Measurements from ENCODE around the gene MYBPC1.
"Not testable (repeated sequence)": the region's sequence is repeated elsewhere in the genome, so short reads cannot be mapped to it uniquely, and the experiment has no call there.

Gene MYBPC1

GRCh38 chr12:101650346-101651117 lies 55.8 kb downstream of the MYBPC1 start:
- no peaks in the 10 kb centered on the region for H3K27me3 ChIP-seq (ENCODE audit: control insufficient read depth in 1 of 2, insufficient read depth in 2 of 2, low read length in 2 of 2)
- H3K36me3 ChIP-seq (ENCODE audit: control insufficient read depth in 1 of 2, insufficient read depth in 2 of 2, low read length in 2 of 2): no peaks in the 10 kb centered on the region
- no peak overlapping the region for H3K9ac ChIP-seq (ENCODE audit: low read depth in 1 of 2, low read length in 2 of 2)
- no peak overlapping the region for H3K27ac ChIP-seq (ENCODE audit: low read depth, low read length)
- no peaks in the 10 kb centered on the region for H3K9me3 ChIP-seq (ENCODE audit: control insufficient read depth in 1 of 2, low read length in 2 of 2)
- no peak overlapping the region for H3K4me3 ChIP-seq (ENCODE audit: low read depth in 1 of 2, low read length in 2 of 2)
- H3K4me1 ChIP-seq (ENCODE audit: control insufficient read depth in 1 of 2, insufficient read depth in 2 of 2, low read length in 2 of 2): peaks cover 5 to 8% of the 10 kb centered on the region in 2 donors

- Histone ChIP-seq H3K27ac (ENCODE audit: low read depth, low read length) (no peak overlapping the region), H3K27me3 (ENCODE audit: control insufficient read depth in 1 of 2, insufficient read depth in 2 of 2, low read length in 2 of 2) (no peaks in the 10 kb centered on the region), H3K9me3 (ENCODE audit: control insufficient read depth in 1 of 2, low read length in 2 of 2) (no peaks in the 10 kb centered on the region), H3K9ac (ENCODE audit: low read depth in 1 of 2, low read length in 2 of 2) (no peak overlapping the region), H3K36me3 (ENCODE audit: control insufficient read depth in 1 of 2, insufficient read depth in 2 of 2, low read length in 2 of 2) (no peaks in the 10 kb centered on the region), H3K4me3 (ENCODE audit: low read depth in 1 of 2, low read length in 2 of 2) (no peak overlapping the region), H3K4me1 (ENCODE audit: control insufficient read depth in 1 of 2, insufficient read depth in 2 of 2, low read length in 2 of 2) (peaks cover 5 to 8% of the 10 kb centered on the region in 2 donors)
These were observed 58.3 kb downstream of the MYBPC1 start for GRCh38 chr12:101653030-101653429.

GRCh38 chr12:101653503-101653902 lies 58.7 kb downstream of the MYBPC1 start:
- Histone ChIP-seq H3K9me3 (ENCODE audit: control insufficient read depth in 1 of 2, low read length in 2 of 2) (no peaks in the 10 kb centered on the region), H3K36me3 (ENCODE audit: control insufficient read depth in 1 of 2, insufficient read depth in 2 of 2, low read length in 2 of 2) (no peaks in the 10 kb centered on the region), H3K4me1 (ENCODE audit: control insufficient read depth in 1 of 2, insufficient read depth in 2 of 2, low read length in 2 of 2) (peaks cover 5 to 8% of the 10 kb centered on the region in 2 donors), H3K27me3 (ENCODE audit: control insufficient read depth in 1 of 2, insufficient read depth in 2 of 2, low read length in 2 of 2) (no peaks in the 10 kb centered on the region), H3K9ac (ENCODE audit: low read depth in 1 of 2, low read length in 2 of 2) (no peak overlapping the region), H3K4me3 (ENCODE audit: low read depth in 1 of 2, low read length in 2 of 2) (no peak overlapping the region), H3K27ac (ENCODE audit: low read depth, low read length) (no peak overlapping the region)

GRCh38 chr12:101654442-101654841 lies 59.7 kb downstream of the MYBPC1 start:
- Histone ChIP-seq H3K9ac (ENCODE audit: low read depth in 1 of 2, low read length in 2 of 2) (no peak overlapping the region), H3K36me3 (ENCODE audit: control insufficient read depth in 1 of 2, insufficient read depth in 2 of 2, low read length in 2 of 2) (no peaks in the 10 kb centered on the region), H3K9me3 (ENCODE audit: control insufficient read depth in 1 of 2, low read length in 2 of 2) (no peaks in the 10 kb centered on the region), H3K4me3 (ENCODE audit: low read depth in 1 of 2, low read length in 2 of 2) (no peak overlapping the region), H3K4me1 (ENCODE audit: control insufficient read depth in 1 of 2, insufficient read depth in 2 of 2, low read length in 2 of 2) (peaks cover 5 to 8% of the 10 kb centered on the region in 2 donors), H3K27me3 (ENCODE audit: control insufficient read depth in 1 of 2, insufficient read depth in 2 of 2, low read length in 2 of 2) (no peaks in the 10 kb centered on the region), H3K27ac (ENCODE audit: low read depth, low read length) (no peak overlapping the region)

DNA sequence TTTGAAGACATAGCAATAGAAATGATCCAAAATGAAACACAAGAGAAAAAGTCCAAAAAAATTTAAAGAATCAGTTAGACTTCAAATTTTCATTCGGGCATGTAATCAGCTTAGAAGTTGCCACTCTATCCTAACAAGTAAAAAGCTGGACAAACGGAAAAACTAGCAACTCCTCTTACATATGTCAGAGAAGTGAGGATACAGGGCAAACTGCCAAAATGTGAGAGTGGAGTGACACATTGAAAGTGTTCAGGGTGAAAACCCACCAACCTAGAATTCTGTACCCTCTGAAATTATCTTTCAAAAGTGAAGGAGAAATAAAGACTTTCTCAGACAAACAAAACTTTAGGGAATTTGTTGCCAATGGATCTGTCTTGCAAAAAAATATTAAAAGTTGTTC lies 60.6 kb downstream of the MYBPC1 start:
- Histone ChIP-seq H3K27ac (ENCODE audit: low read depth, low read length) (no peak overlapping the region), H3K4me1 (ENCODE audit: control insufficient read depth in 1 of 2, insufficient read depth in 2 of 2, low read length in 2 of 2) (peaks cover 5 to 8% of the 10 kb centered on the region in 2 donors), H3K27me3 (ENCODE audit: control insufficient read depth in 1 of 2, insufficient read depth in 2 of 2, low read length in 2 of 2) (no peaks in the 10 kb centered on the region), H3K4me3 (ENCODE audit: low read depth in 1 of 2, low read length in 2 of 2) (no peak overlapping the region), H3K36me3 (ENCODE audit: control insufficient read depth in 1 of 2, insufficient read depth in 2 of 2, low read length in 2 of 2) (no peaks in the 10 kb centered on the region), H3K9ac (ENCODE audit: low read depth in 1 of 2, low read length in 2 of 2) (no peak overlapping the region), H3K9me3 (ENCODE audit: control insufficient read depth in 1 of 2, low read length in 2 of 2) (no peaks in the 10 kb centered on the region)

- not testable (repeated sequence) for H3K4me3 ChIP-seq (ENCODE audit: low read depth in 1 of 2, low read length in 2 of 2); H3K9me3 ChIP-seq (ENCODE audit: control insufficient read depth in 1 of 2, low read length in 2 of 2); H3K4me1 ChIP-seq (ENCODE audit: control insufficient read depth in 1 of 2, insufficient read depth in 2 of 2, low read length in 2 of 2); H3K27me3 ChIP-seq (ENCODE audit: control insufficient read depth in 1 of 2, insufficient read depth in 2 of 2, low read length in 2 of 2); H3K9ac ChIP-seq (ENCODE audit: low read depth in 1 of 2, low read length in 2 of 2); H3K27ac ChIP-seq (ENCODE audit: low read depth, low read length); H3K36me3 ChIP-seq (ENCODE audit: control insufficient read depth in 1 of 2, insufficient read depth in 2 of 2, low read length in 2 of 2)
These were observed 65.9 kb downstream of the MYBPC1 start for GRCh38 chr12:101660662-101661061.

DNA sequence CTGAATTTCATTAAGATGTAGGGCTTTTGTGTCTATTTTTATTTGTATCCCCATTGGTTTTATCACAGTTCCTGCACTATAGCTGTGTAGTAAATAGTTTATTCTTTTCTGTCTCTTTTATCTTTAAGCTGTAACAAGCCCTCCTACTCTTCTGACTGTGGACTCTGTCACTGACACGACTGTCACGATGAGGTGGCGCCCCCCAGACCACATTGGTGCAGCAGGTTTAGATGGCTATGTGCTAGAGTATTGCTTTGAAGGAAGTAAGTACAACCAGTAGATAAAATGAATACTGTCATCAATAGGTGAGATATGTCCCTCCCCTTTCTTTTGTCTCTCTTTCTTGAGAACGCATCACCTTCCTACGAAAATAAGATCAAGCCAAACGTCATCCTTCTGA lies 68.5 kb downstream of the MYBPC1 start:
- Histone ChIP-seq H3K9ac (ENCODE audit: low read depth in 1 of 2, low read length in 2 of 2) (no peak overlapping the region), H3K9me3 (ENCODE audit: control insufficient read depth in 1 of 2, low read length in 2 of 2) (no peaks in the 10 kb centered on the region), H3K27ac (ENCODE audit: low read depth, low read length) (no peak overlapping the region), H3K4me3 (ENCODE audit: low read depth in 1 of 2, low read length in 2 of 2) (no peak overlapping the region), H3K27me3 (ENCODE audit: control insufficient read depth in 1 of 2, insufficient read depth in 2 of 2, low read length in 2 of 2) (no peaks in the 10 kb centered on the region), H3K4me1 (ENCODE audit: control insufficient read depth in 1 of 2, insufficient read depth in 2 of 2, low read length in 2 of 2) (peaks cover 4 to 7% of the 10 kb centered on the region in 2 donors), H3K36me3 (ENCODE audit: control insufficient read depth in 1 of 2, insufficient read depth in 2 of 2, low read length in 2 of 2) (no peaks in the 10 kb centered on the region)

DNA sequence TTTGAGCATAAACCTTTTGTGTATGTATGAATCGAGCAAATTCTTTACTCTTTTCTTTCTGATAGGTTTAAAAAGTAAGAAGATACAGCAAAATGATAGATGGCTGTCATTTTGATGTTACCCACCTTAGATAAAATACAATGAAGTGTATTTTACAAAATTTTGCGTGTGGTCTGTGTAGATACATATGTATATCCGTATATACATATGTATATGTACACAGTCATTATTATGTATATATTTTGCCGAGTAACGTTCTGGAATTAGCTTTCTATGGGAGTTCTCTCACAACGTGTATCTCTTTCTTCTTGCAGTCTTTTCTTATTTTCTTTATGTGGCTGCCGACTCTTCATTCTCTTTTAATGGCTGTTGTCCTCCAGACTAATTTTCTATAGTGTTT lies 70.2 kb downstream of the MYBPC1 start:
- no peak overlapping the region for H3K27ac ChIP-seq (ENCODE audit: low read depth, low read length)

GRCh38 chr12:101666052-101666728 lies 71.4 kb downstream of the MYBPC1 start:
- H3K27ac ChIP-seq (ENCODE audit: low read depth, low read length): no peak overlapping the region
- peaks cover 4 to 16% of the 10 kb centered on the region in 2 donors for H3K4me1 ChIP-seq (ENCODE audit: control insufficient read depth in 1 of 2, insufficient read depth in 2 of 2, low read length in 2 of 2)
- no peak overlapping the region for H3K9ac ChIP-seq (ENCODE audit: low read depth in 1 of 2, low read length in 2 of 2)
- no peak overlapping the region for H3K4me3 ChIP-seq (ENCODE audit: low read depth in 1 of 2, low read length in 2 of 2)
- H3K9me3 ChIP-seq (ENCODE audit: control insufficient read depth in 1 of 2, low read length in 2 of 2): no peaks in the 10 kb centered on the region
- H3K36me3 ChIP-seq (ENCODE audit: control insufficient read depth in 1 of 2, insufficient read depth in 2 of 2, low read length in 2 of 2): no peaks in the 10 kb centered on the region
- no peaks in the 10 kb centered on the region for H3K27me3 ChIP-seq (ENCODE audit: control insufficient read depth in 1 of 2, insufficient read depth in 2 of 2, low read length in 2 of 2)

More for the DNA sequence above, 70.2 kb downstream of the MYBPC1 start:
- no peaks in the 10 kb centered on the region for H3K36me3 ChIP-seq (ENCODE audit: control insufficient read depth in 1 of 2, insufficient read depth in 2 of 2, low read length in 2 of 2)
- no peaks in the 10 kb centered on the region for H3K9me3 ChIP-seq (ENCODE audit: control insufficient read depth in 1 of 2, low read length in 2 of 2)
- H3K9ac ChIP-seq (ENCODE audit: low read depth in 1 of 2, low read length in 2 of 2): no peak overlapping the region
- H3K27me3 ChIP-seq (ENCODE audit: control insufficient read depth in 1 of 2, insufficient read depth in 2 of 2, low read length in 2 of 2): no peaks in the 10 kb centered on the region
- peaks cover 4 to 8% of the 10 kb centered on the region in 2 donors for H3K4me1 ChIP-seq (ENCODE audit: control insufficient read depth in 1 of 2, insufficient read depth in 2 of 2, low read length in 2 of 2)
- no peak overlapping the region for H3K4me3 ChIP-seq (ENCODE audit: low read depth in 1 of 2, low read length in 2 of 2)

DNA sequence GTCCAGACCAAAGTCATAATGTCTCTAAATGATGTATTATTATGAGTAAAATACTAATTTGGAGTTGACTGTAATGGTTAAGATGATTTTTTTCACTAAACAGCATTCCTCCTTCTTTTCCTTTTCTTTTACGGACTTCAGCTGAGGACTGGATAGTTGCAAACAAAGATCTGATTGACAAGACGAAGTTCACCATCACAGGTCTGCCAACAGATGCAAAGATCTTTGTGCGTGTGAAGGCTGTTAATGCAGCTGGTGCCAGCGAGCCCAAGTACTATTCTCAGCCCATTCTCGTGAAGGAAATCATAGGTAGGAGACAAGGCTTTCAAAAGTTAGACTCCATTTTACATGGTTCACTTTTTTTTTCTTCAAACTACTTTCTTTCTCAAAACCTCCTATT lies 72.8 kb downstream of the MYBPC1 start:
- Histone ChIP-seq H3K36me3 (ENCODE audit: control insufficient read depth in 1 of 2, insufficient read depth in 2 of 2, low read length in 2 of 2) (no peaks in the 10 kb centered on the region), H3K27me3 (ENCODE audit: control insufficient read depth in 1 of 2, insufficient read depth in 2 of 2, low read length in 2 of 2) (no peaks in the 10 kb centered on the region), H3K9me3 (ENCODE audit: control insufficient read depth in 1 of 2, low read length in 2 of 2) (no peaks in the 10 kb centered on the region), H3K4me1 (ENCODE audit: control insufficient read depth in 1 of 2, insufficient read depth in 2 of 2, low read length in 2 of 2) (peaks cover 4 to 22% of the 10 kb centered on the region in 2 donors), H3K9ac (ENCODE audit: low read depth in 1 of 2, low read length in 2 of 2) (no peak overlapping the region), H3K4me3 (ENCODE audit: low read depth in 1 of 2, low read length in 2 of 2) (no peak overlapping the region), H3K27ac (ENCODE audit: low read depth, low read length) (no peak overlapping the region)

All from duodenal mucosa (tissue), 2 donors.